GM21367 (cell line): ENCODE measurements around the gene NSUN7.
"Not testable (repeated sequence)": the region's sequence is repeated elsewhere in the genome, so short reads cannot be mapped to it uniquely, and the experiment has no call there.

Experiments used
- ATAC-seq: cut with Tn5 transposase; IDR thresholded peaks from one replicate; pipeline ENCODE4 v1.9.1; 2021; ENCODE audit not compliant: unreplicated experiment

Gene NSUN7

GRCh38 chr4:40812386-40812785, 62.6 kb downstream of the NSUN7 start:
- no peak for ATAC-seq

- no peak for ATAC-seq
These were observed 63.1 kb downstream of the NSUN7 start for GRCh38 chr4:40812856-40813255.

DNA sequence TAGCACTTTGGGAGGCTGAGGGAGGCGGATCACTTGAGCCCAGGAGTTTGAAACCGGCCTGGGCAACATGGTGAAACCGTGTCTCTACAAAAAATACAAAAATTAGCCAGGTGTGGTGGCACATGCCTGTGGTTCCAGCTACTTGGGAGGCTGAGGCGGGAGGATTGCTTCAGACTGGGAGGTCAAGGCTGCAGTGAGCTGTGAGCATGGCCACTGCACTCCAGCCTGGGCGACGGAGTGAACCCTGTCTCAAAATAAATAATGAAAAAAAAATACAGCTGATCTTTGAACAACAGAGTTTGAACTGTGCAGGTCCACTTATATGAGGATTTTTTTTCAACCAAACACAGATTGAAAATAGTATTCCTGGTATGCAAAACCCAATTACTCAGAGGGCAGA, 67.4 kb downstream of the NSUN7 start:
- not testable (repeated sequence) for ATAC-seq

- no peak for ATAC-seq
These were observed 70.3 kb downstream of the NSUN7 start for GRCh38 chr4:40820101-40820500.

GRCh38 chr4:40822420-40823166, 72.8 kb downstream of the NSUN7 start:
- ATAC-seq: no peak

- ATAC-seq: no peak
These were observed 75.5 kb downstream of the NSUN7 start for GRCh38 chr4:40825014-40825838.

GRCh38 chr4:40826821-40827220, 77.1 kb downstream of the NSUN7 start:
- ATAC-seq: no peak

GRCh38 chr4:40827758-40828157, 78.0 kb downstream of the NSUN7 start:
- ATAC-seq: no peak

GRCh38 chr4:40828661-40829060, 78.9 kb downstream of the NSUN7 start:
- ATAC-seq: no peak

GRCh38 chr4:40829586-40829985, 79.8 kb downstream of the NSUN7 start:
- no peak for ATAC-seq

- no peak for ATAC-seq
These were observed 81.6 kb downstream of the NSUN7 start for GRCh38 chr4:40831146-40831907.

- ATAC-seq: no peak
These were observed 82.4 kb downstream of the NSUN7 start for GRCh38 chr4:40832175-40832574.

GRCh38 chr4:40833212-40833611, 83.5 kb downstream of the NSUN7 start:
- no peak for ATAC-seq

- no peak for ATAC-seq
These were observed 87.5 kb downstream of the NSUN7 start for GRCh38 chr4:40837094-40837870.

DNA sequence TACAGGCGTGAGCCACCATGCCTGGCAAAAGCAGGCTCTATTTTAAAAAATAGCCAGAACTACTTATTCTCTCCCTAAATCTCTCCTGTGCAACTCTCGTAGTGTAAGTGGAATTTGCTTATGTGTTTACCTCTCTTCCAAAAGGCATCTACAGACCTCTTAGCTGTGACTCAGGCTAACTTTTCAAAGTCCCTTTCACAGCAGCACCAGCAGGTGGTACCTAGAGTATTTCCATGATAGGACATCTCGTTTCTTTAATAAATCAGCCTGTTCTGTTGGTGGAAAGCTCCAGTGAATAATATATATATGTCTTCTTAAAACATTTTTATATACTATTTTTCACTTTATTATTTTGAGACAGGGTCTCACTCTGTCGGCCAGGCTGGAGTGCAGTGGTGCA, 89.0 kb downstream of the NSUN7 start:
- no peak for ATAC-seq

- no peak for ATAC-seq
These were observed 90.7 kb downstream of the NSUN7 start for GRCh38 chr4:40840255-40840984.

- peak; percentile 66 for ATAC-seq
These were observed 91.3 kb downstream of the NSUN7 start for GRCh38 chr4:40840985-40841571.

GRCh38 chr4:40842318-40842717, 92.6 kb downstream of the NSUN7 start:
- no peak for ATAC-seq

GRCh38 chr4:40842725-40843423, 93.1 kb downstream of the NSUN7 start:
- no peak for ATAC-seq
